ENCODE measurements around the gene RNF113B. TPM values are rescaled to one million over a fixed set of nuclear protein-coding genes. Genes with fewer than 3 reads are reported as not detected.

RNF113B gene
- polyA plus RNA-seq, 3 donors from 2014 or later: not detected

Other genes starting within 250 kb of the RNF113B start
- gene IPO5, start 223.6 kb downstream of the RNF113B start, polyA plus RNA-seq: 10 to 100 TPM; 13.3 to 29.8 (median 25.6) TPM
- gene FARP1, start 34.2 kb downstream of the RNF113B start, polyA plus RNA-seq: under 1 TPM; 0.09 to 0.72 (median 0.22) TPM